IMR-90 (cell line): ENCODE results near the gene CRYGA. TPM values are rescaled to one million over a fixed set of nuclear protein-coding genes. Genes with fewer than 3 reads are reported as not detected.

Experiments used
- ATAC-seq: fragments of 200-7000 bp; cut with Tn5 transposase; 2 replicates; pipeline ENCODE4 v1.9.1; 2020; ENCODE audit warnings: low read depth, mild to moderate bottlenecking, moderate library complexity
- BruUV-seq: library from RNA; stranded (reverse); fragments of 400-500 nt; replicated peaks from 2 replicates; lab custom pipeline; 2021; lab: Mats Ljungman, UMichigan
- CTCF ChIA-PET: fragments of 300-600 bp; formaldehyde crosslinking; extraction: SDS; loops from one replicate; lab custom pipeline; 2021; ENCODE audit warnings: antibody characterized with exemption; lab: Yijun Ruan, JAX
- POLR2A ChIA-PET: fragments of 300-600 bp; sonication (Branson Sonifier 250); formaldehyde crosslinking; loops from one replicate; lab custom pipeline; 2022; ENCODE audit warnings: antibody characterized with exemption; ENCODE audit not compliant: unreplicated experiment; lab: Charles Lee
- DNase-seq: peaks from one replicate; pipeline ENCODE4 v3.0.0; 2013
- H2AFZ ChIP-seq: replicated peaks from 2 replicates; pipeline ENCODE3; 2013; ENCODE audit warnings: low read length, mild to moderate bottlenecking; ENCODE audit not compliant: poor library complexity
- H2AK5ac ChIP-seq: 2 replicates; pipeline ENCODE4 v1.6.1; 2013; ENCODE audit warnings: low read depth, low read length, inconsistent platforms
- H2AK9ac ChIP-seq: replicated peaks from 2 replicates; pipeline ENCODE3; 2013; ENCODE audit warnings: mild to moderate bottlenecking, low read depth, low read length, moderate library complexity; ENCODE audit not compliant: poor library complexity
- H2BK120ac ChIP-seq: 2 replicates; pipeline ENCODE4 v1.6.1; 2013; ENCODE audit warnings: low read depth, low read length, inconsistent platforms
- H2BK15ac ChIP-seq: 3 replicates; pipeline ENCODE4 v1.6.1; 2013; ENCODE audit warnings: low read depth, low read length, inconsistent platforms
- H2BK20ac ChIP-seq: 2 replicates; pipeline ENCODE4 v1.6.1; 2013; ENCODE audit warnings: low read depth, mild to moderate bottlenecking, inconsistent platforms, low read length, moderate library complexity
- H2BK5ac ChIP-seq: 2 replicates; pipeline ENCODE4 v1.6.1; 2013; ENCODE audit warnings: mild to moderate bottlenecking, low read depth, low read length, inconsistent platforms; ENCODE audit not compliant: poor library complexity, severe bottlenecking
- H3K14ac ChIP-seq: replicated peaks from 2 replicates; pipeline ENCODE4 v1.6.1; 2013; ENCODE audit warnings: low read depth, low read length, inconsistent platforms
- H3K18ac ChIP-seq: 2 replicates; pipeline ENCODE4 v1.6.1; 2013; ENCODE audit warnings: low read depth, low read length, control low read depth
- H3K23ac ChIP-seq: 2 replicates; pipeline ENCODE4 v1.6.1; 2013; ENCODE audit warnings: low read depth, low read length, inconsistent platforms
- H3K27ac ChIP-seq: 2 replicates; pipeline ENCODE4 v1.5.1; 2013; ENCODE audit warnings: mild to moderate bottlenecking, control low read depth, low read length; ENCODE audit not compliant: insufficient read depth
- H3K27me3 ChIP-seq: 2 replicates; pipeline ENCODE4 v1.6.1; 2013; ENCODE audit warnings: low read length; ENCODE audit not compliant: control insufficient read depth, insufficient read depth
- H3K36me3 ChIP-seq: 2 replicates; pipeline ENCODE4 v1.6.1; 2013; ENCODE audit warnings: low read length, mixed read lengths; ENCODE audit not compliant: control insufficient read depth, insufficient read depth
- H3K4ac ChIP-seq: 2 replicates; pipeline ENCODE4 v1.6.1; 2013; ENCODE audit warnings: low read depth, low read length, inconsistent platforms
- H3K4me1 ChIP-seq: 2 replicates; pipeline ENCODE4 v1.6.1; 2013; ENCODE audit warnings: low read length, mixed read lengths; ENCODE audit not compliant: control insufficient read depth, insufficient read depth
- H3K4me2 ChIP-seq: 2 replicates; pipeline ENCODE4 v1.6.1; 2013; ENCODE audit warnings: low read depth, mild to moderate bottlenecking, control low read depth, low read length, moderate library complexity
- H3K4me3 ChIP-seq: 2 replicates; pipeline ENCODE4 v1.5.1; 2013; ENCODE audit warnings: low read depth, mild to moderate bottlenecking, control low read depth, low read length, moderate library complexity; ENCODE audit not compliant: insufficient read depth
- H3K56ac ChIP-seq: 2 replicates; pipeline ENCODE4 v1.6.1; 2013; ENCODE audit warnings: low read length, inconsistent platforms; ENCODE audit not compliant: insufficient read depth; ENCODE audit errors: extremely low read depth
- H3K79me1 ChIP-seq, 2 experiments: 2 replicates each; pipeline ENCODE4 v1.6.1; 2013; ENCODE audit warnings: low read length in 2 of 2, inconsistent platforms in 1 of 2, low read depth in 1 of 2
- H3K9ac ChIP-seq: 2 replicates; pipeline ENCODE4 v1.6.1; 2013; ENCODE audit warnings: low read depth, low read length, control low read depth
- H3K9me1 ChIP-seq: 2 replicates; pipeline ENCODE4 v1.6.1; 2013; ENCODE audit warnings: low read length, inconsistent platforms; ENCODE audit not compliant: insufficient read depth
- H3K9me3 ChIP-seq: 2 replicates; pipeline ENCODE4 v1.6.1; 2013; ENCODE audit warnings: low read length; ENCODE audit not compliant: control insufficient read depth, insufficient read depth
- H4K20me1 ChIP-seq: 2 replicates; pipeline ENCODE4 v1.6.1; 2013; ENCODE audit warnings: low read length, inconsistent platforms; ENCODE audit not compliant: insufficient read depth
- H4K5ac ChIP-seq: 2 replicates; pipeline ENCODE4 v1.6.1; 2013; ENCODE audit warnings: mild to moderate bottlenecking, low read depth, low read length, control low read depth
- H4K8ac ChIP-seq, 2 experiments: 2 replicates each; pipeline ENCODE4 v1.6.1; 2013; ENCODE audit warnings: low read depth in 2 of 2, low read length in 2 of 2, control low read depth in 1 of 2, inconsistent platforms in 1 of 2
- H4K91ac ChIP-seq: 2 replicates; pipeline ENCODE4 v1.6.1; 2013; ENCODE audit warnings: low read depth, low read length, inconsistent platforms; ENCODE audit not compliant: insufficient read depth
- BHLHE40 ChIP-seq: fragments of 150-350 bp; IDR thresholded peaks from 2 replicates; pipeline ENCODE4 v1.6.1; 2016; ENCODE audit warnings: mild to moderate bottlenecking, low read depth, low read length
- CEBPB ChIP-seq: IDR thresholded peaks from 2 replicates; pipeline ENCODE4 v1.6.1; 2012; ENCODE audit warnings: low read depth, low read length, improper control_type of control experiment
- CHD1 ChIP-seq: IDR thresholded peaks from 2 replicates; pipeline ENCODE4 v1.6.1; 2012; ENCODE audit warnings: low read depth, low read length, improper control_type of control experiment
- FOS ChIP-seq: fragments of 150-350 bp; IDR thresholded peaks from 2 replicates; pipeline ENCODE4 v1.6.1; 2016; ENCODE audit warnings: low read depth, low read length
- MAFK ChIP-seq: IDR thresholded peaks from 2 replicates; pipeline ENCODE4 v1.6.1; 2012; ENCODE audit warnings: low read depth, low read length, improper control_type of control experiment
- MAZ ChIP-seq: IDR thresholded peaks from 2 replicates; pipeline ENCODE4 v1.6.1; 2012; ENCODE audit warnings: low read depth, mild to moderate bottlenecking, low read length, improper control_type of control experiment, moderate library complexity, borderline replicate concordance
- MXI1 ChIP-seq: IDR thresholded peaks from 2 replicates; pipeline ENCODE4 v1.6.1; 2012; ENCODE audit warnings: low read depth, mild to moderate bottlenecking, low read length, moderate library complexity, borderline replicate concordance
- NFE2L2 ChIP-seq: fragments of 150-350 bp; IDR thresholded peaks from 2 replicates; pipeline ENCODE4 v1.6.1; 2016; ENCODE audit warnings: low read depth, mild to moderate bottlenecking, low read length
- RAD21 ChIP-seq: IDR thresholded peaks from 2 replicates; pipeline ENCODE4 v1.6.1; 2012; ENCODE audit warnings: low read length, improper control_type of control experiment
- RCOR1 ChIP-seq: IDR thresholded peaks from 2 replicates; pipeline ENCODE4 v1.6.1; 2012; ENCODE audit warnings: mild to moderate bottlenecking, low read length, improper control_type of control experiment; ENCODE audit not compliant: insufficient replicate concordance
- RFX5 ChIP-seq: IDR thresholded peaks from 2 replicates; pipeline ENCODE4 v1.8.0; 2012; ENCODE audit warnings: low read depth, mild to moderate bottlenecking, low read length, moderate library complexity
- SMC3 ChIP-seq: fragments of 150-350 bp; IDR thresholded peaks from 2 replicates; pipeline ENCODE4 v1.6.1; 2016; ENCODE audit warnings: low read depth, mild to moderate bottlenecking, antibody characterized with exemption, low read length, moderate library complexity
- WGBS, 2 experiments: methylation state at CpG; one replicate each; pipeline versions ENCODE4 v1.1.5 to v1.1.7; 2013; ENCODE audit warnings: missing lambda C conversion rate in 2 of 2; ENCODE audit not compliant: insufficient read length in 1 of 2; ENCODE audit errors: extremely low coverage in 2 of 2; 5-methylcytosine and 5-hydroxymethylcytosine counted together
- dilution Hi-C: fragments of 300-500 bp; cut with HindIII; formaldehyde crosslinking; loops from one replicate; pipeline ENCODE4 v1.14.3; 2018; ENCODE audit warnings: low sequenced_read_pairs; ENCODE audit not compliant: unreplicated experiment
- in situ Hi-C: fragments of 300-500 bp; cut with MboI; formaldehyde crosslinking; loops from 3 replicates; pipeline ENCODE4 v1.14.3; 2019; ENCODE audit warnings: low sequenced_read_pairs, inconsistent platforms, mixed read lengths
- intact Hi-C: fragments of 100-400 bp; cut with micrococcal nuclease; formaldehyde crosslinking; loops from 2 replicates; pipeline ENCODE4 v1.10.0; 2022
- polyA plus RNA-seq, 3 experiments: library from polyadenylated mRNA; depleted of rRNA; stranded (reverse); fragments of >200 nt; gene quantifications; 2 replicates each; pipeline ENCODE4 v1.2.3, GENCODE V29; 2012; ENCODE audit warnings: low replicate concordance in 1 of 3
- total RNA-seq: library from RNA; depleted of rRNA; stranded (reverse); fragments of >200 nt; gene quantifications from 2 replicates; pipeline ENCODE4 v1.2.3, GENCODE V29; 2012
- TF ChIP-seq, protein P1 (sequence below): conservative IDR thresholded peaks from 2 replicates; pipeline ENCODE4 v1.5.1; 2012; ENCODE audit warnings: mild to moderate bottlenecking, low read depth, low read length, improper control_type of control experiment
- TF ChIP-seq, protein P2 (sequence below): fragments of 150-350 bp; IDR thresholded peaks from 2 replicates; pipeline ENCODE4 v1.6.1; 2016; ENCODE audit warnings: low read depth, mild to moderate bottlenecking, low read length, moderate library complexity, borderline replicate concordance

CRYGA gene
- total and polyA plus RNA-seq, 2 of the 4 experiments (the other 2 are of a cell fraction), result not detected

DNA sequence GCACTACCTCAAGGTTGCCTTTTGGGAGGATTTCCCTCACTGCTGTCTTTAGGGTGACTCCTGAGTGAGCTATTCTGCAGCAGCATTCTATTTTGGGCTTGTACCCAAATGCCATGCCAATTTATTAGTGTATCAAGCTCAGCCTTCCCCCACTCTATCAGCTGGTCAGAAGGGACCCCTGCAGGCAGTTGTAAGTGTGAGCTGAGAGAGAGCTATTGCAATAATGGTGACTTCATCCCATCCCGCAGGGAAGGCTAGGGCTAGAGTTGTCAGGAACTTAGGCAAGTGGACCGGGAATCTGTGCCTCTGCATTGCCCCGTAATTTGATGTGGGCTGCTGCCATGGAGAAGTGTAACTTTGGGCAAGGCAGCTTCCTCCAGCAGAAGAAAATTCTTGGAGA, 15.6 kb downstream of the CRYGA start:
- no peak overlapping the region for H2AK5ac ChIP-seq
- H2AK9ac ChIP-seq, result no peak overlapping the region
- H3K4me1 ChIP-seq, result no peaks in the 10 kb centered on the region
- no peak overlapping the region for H2BK15ac ChIP-seq
- no peak overlapping the region for H4K5ac ChIP-seq
- no peak overlapping the region for H3K4me3 ChIP-seq
- no TSS peak for BruUV-seq
- no CpG with 5 or more reads among the region's 3 CpGs for WGBS, 2 experiments
- H3K27ac ChIP-seq, result no peak overlapping the region
- H2AFZ ChIP-seq, result no peak overlapping the region
- ATAC-seq (no peak), DNase-seq (no peak)
- H3K9me3 ChIP-seq, result no peaks in the 10 kb centered on the region
- no peak overlapping the region for H2BK20ac ChIP-seq
- H3K56ac ChIP-seq, result no peak overlapping the region
- no peak overlapping the region for H2BK120ac ChIP-seq
- H3K9ac ChIP-seq, result no peak overlapping the region
- no peak overlapping the region for H4K8ac ChIP-seq
- no peaks in the 10 kb centered on the region for H3K9me1 ChIP-seq
- 0 out of 2 replicates have a peak, but pooled peaks cover 3% of the 10 kb centered on the region for H3K27me3 ChIP-seq
- H4K91ac ChIP-seq, result no peak overlapping the region
- no peak overlapping the region for H3K14ac ChIP-seq
- H2BK5ac ChIP-seq, result no peak overlapping the region
- H4K20me1 ChIP-seq, result no peaks in the 10 kb centered on the region
- H3K23ac ChIP-seq, result no peak overlapping the region
- no peaks in the 10 kb centered on the region for H3K79me1 ChIP-seq
- no peak overlapping the region for H3K4ac ChIP-seq
- TF ChIP-seq, protein P1, sequence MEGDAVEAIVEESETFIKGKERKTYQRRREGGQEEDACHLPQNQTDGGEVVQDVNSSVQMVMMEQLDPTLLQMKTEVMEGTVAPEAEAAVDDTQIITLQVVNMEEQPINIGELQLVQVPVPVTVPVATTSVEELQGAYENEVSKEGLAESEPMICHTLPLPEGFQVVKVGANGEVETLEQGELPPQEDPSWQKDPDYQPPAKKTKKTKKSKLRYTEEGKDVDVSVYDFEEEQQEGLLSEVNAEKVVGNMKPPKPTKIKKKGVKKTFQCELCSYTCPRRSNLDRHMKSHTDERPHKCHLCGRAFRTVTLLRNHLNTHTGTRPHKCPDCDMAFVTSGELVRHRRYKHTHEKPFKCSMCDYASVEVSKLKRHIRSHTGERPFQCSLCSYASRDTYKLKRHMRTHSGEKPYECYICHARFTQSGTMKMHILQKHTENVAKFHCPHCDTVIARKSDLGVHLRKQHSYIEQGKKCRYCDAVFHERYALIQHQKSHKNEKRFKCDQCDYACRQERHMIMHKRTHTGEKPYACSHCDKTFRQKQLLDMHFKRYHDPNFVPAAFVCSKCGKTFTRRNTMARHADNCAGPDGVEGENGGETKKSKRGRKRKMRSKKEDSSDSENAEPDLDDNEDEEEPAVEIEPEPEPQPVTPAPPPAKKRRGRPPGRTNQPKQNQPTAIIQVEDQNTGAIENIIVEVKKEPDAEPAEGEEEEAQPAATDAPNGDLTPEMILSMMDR, result no peak
- TF ChIP-seq, protein P2, sequence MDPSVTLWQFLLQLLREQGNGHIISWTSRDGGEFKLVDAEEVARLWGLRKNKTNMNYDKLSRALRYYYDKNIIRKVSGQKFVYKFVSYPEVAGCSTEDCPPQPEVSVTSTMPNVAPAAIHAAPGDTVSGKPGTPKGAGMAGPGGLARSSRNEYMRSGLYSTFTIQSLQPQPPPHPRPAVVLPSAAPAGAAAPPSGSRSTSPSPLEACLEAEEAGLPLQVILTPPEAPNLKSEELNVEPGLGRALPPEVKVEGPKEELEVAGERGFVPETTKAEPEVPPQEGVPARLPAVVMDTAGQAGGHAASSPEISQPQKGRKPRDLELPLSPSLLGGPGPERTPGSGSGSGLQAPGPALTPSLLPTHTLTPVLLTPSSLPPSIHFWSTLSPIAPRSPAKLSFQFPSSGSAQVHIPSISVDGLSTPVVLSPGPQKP, result no peak
- TF ChIP-seq MAZ, result no peak
- TF ChIP-seq FOS, result no peak
- TF ChIP-seq CHD1, result no peak
- no peak for TF ChIP-seq BHLHE40
- no peak for TF ChIP-seq MAFK
- TF ChIP-seq NFE2L2, result no peak
- no peak for TF ChIP-seq SMC3
- no peak for TF ChIP-seq MXI1
- no peak for TF ChIP-seq RCOR1
- TF ChIP-seq CEBPB, result no peak
- TF ChIP-seq RAD21, result no peak
- no peak for TF ChIP-seq RFX5
- intact Hi-C loops (no loop called here), in situ Hi-C loops (no loop called here), dilution Hi-C loops (no loop called here)
- ChIA-PET CTCF (interaction anchor here (0.8 kb wide), 1 partner anchor 17 kb away, joined by 3 read pairs; no protein-coding TSS in a partner anchor), POLR2A (no interaction called here)
- H3K4me2 ChIP-seq, result no peak overlapping the region
- no peaks in the 10 kb centered on the region for H3K36me3 ChIP-seq
- H3K18ac ChIP-seq, result no peak overlapping the region
